ENCODE data around the gene LUZP2. TPM values are rescaled to one million over a fixed set of nuclear protein-coding genes. Genes with fewer than 3 reads are reported as not detected.

Gene LUZP2
- total and polyA plus RNA-seq, 2 of the 8 experiments (the other 6 are each of a cell fraction or from before 2014, with no cell fraction given), result 0.79 to 1.5 TPM

- CTCF ChIA-PET (ENCODE audit: partially characterized antibody), result no interaction called here
- Histone ChIP-seq H4K8ac (ENCODE audit: extremely low read depth, insufficient read depth, low read length) (no peak overlapping the region), H3K79me2 (ENCODE audit: control insufficient read depth in 1 of 2, insufficient read depth in 2 of 2, low read length in 2 of 2) (no peaks in the 10 kb centered on the region), H3K23ac (ENCODE audit: insufficient read length) (no peak overlapping the region), H3K56ac (replicated peaks; ENCODE audit: insufficient read length, low read depth, low read length) (no peak overlapping the region), H3K4me3 (ENCODE audit: extremely low read depth in 1 of 4, insufficient read depth in 2 of 4, low read depth in 3 of 4, low read length in 4 of 4) (no peak overlapping the region), H4K5ac (ENCODE audit: insufficient read length, low read depth, low read length) (no peak overlapping the region), H3K18ac (ENCODE audit: extremely low read depth, low read length) (no peak overlapping the region), H3K4me1 (replicated peaks in 1 of 4; ENCODE audit: control insufficient read depth in 3 of 4, insufficient read depth in 4 of 4, low read length in 3 of 4) (no peaks in the 10 kb centered on the region), H2BK5ac (ENCODE audit: low read depth, low read length) (no peak overlapping the region), H3K23me2 (ENCODE audit: low read depth, low read length) (no peaks in the 10 kb centered on the region), H3K9me3 (ENCODE audit: insufficient read depth in 2 of 2, low read depth in 1 of 2, low read length in 1 of 2) (no peaks in the 10 kb centered on the region), H4K91ac (replicated peaks; ENCODE audit: insufficient read length, low read length) (no peak overlapping the region), H3K4me2 (ENCODE audit: insufficient read depth in 1 of 2, low read depth in 2 of 2, low read length in 2 of 2) (no peak overlapping the region), H3K27ac (ENCODE audit: low read depth, low read length) (no peak overlapping the region), H2BK20ac (ENCODE audit: low read length) (no peak overlapping the region), H2AK5ac (ENCODE audit: low read depth, low read length) (no peak overlapping the region), H3K4ac (replicated peaks; ENCODE audit: insufficient read length, low read depth, low read length) (no peak overlapping the region), H3K36me3 (ENCODE audit: control insufficient read depth in 2 of 4, insufficient read depth in 4 of 4, low read length in 3 of 4) (no peaks in the 10 kb centered on the region), H4K20me1 (replicated peaks in 1 of 2; ENCODE audit: control insufficient read depth in 1 of 2, insufficient read depth in 2 of 2, low read length in 2 of 2) (no peaks in the 10 kb centered on the region), H2AFZ (ENCODE audit: low read length) (no peak overlapping the region), H3K79me1 (ENCODE audit: low read depth, low read length) (no peaks in the 10 kb centered on the region), H3K9ac (replicated peaks in 1 of 4; ENCODE audit: extremely low read depth in 1 of 4, low read depth in 3 of 4, low read length in 3 of 4) (no peak overlapping the region), H3K27me3 (replicated peaks in 1 of 4; ENCODE audit: control insufficient read depth in 3 of 4, extremely low read depth in 1 of 4, insufficient read depth in 3 of 4, low read length in 3 of 4) (no peaks in the 10 kb centered on the region), H3K14ac (ENCODE audit: insufficient read length) (no peak overlapping the region), H2BK12ac (ENCODE audit: low read depth, low read length) (no peak overlapping the region), H2BK15ac (ENCODE audit: low read length) (no peak overlapping the region), H2BK120ac (replicated peaks; ENCODE audit: low read depth, low read length) (no peak overlapping the region)
- DNase-seq (ENCODE audit: low read depth in 1 of 2, low spot score in 2 of 2), result no peak
- no peak for FAIRE-seq
- POLR2A ChIA-PET (ENCODE audit: partially characterized antibody), result no interaction called here
- WGBS, 2 experiments (ENCODE audit: extremely low coverage in 1 of 2, insufficient coverage in 1 of 2, insufficient read length in 1 of 2, insufficient replicate concordance in 2 of 2, low coverage in 1 of 2, low lambda C conversion rate in 2 of 2, missing lambda C conversion rate in 1 of 2), result 94% methylated on average over 2 of the region's 2 CpGs; no CpG with 5 or more reads in 1 of the 2 experiments
- TF ChIP-seq CTCF (IDR thresholded peaks at IDR 0.05; ENCODE audit: control extremely low read depth in 1 of 3, insufficient read depth in 1 of 3, low read depth in 1 of 3, low read length in 3 of 3), result no peak
- TF ChIP-seq EZH2 (IDR thresholded peaks at IDR 0.05; ENCODE audit: low read depth, low read length, severe bottlenecking), result no peak
Observed at GRCh38 chr11:24592360-24592759, 95.5 kb downstream of the LUZP2 start.

All from H1 (cell line).